Type B pancreatic cell (in vitro differentiated cells): Measurements from ENCODE around the gene VGLL2. TPM values are rescaled to one million over a fixed set of nuclear protein-coding genes. Genes with fewer than 3 reads are reported as not detected.

Source experiments
- DNase-seq: peaks from one replicate; pipeline ENCODE4 v3.0.0; 2021; ENCODE audit warnings: mixed read lengths; ENCODE audit not compliant: unreplicated experiment; ENCODE audit errors: extremely low spot score
- H3K27ac Mint-ChIP-seq: 2 replicates; pipeline ENCODE4 v1.8.0; 2021; ENCODE audit warnings: mild to moderate bottlenecking, mixed read lengths
- H3K27me3 Mint-ChIP-seq: 2 replicates; pipeline ENCODE4 v1.8.0; 2021; ENCODE audit warnings: mixed read lengths
- H3K36me3 Mint-ChIP-seq: 2 replicates; pipeline ENCODE4 v1.8.0; 2021; ENCODE audit warnings: mixed read lengths
- H3K4me1 Mint-ChIP-seq: one replicate; pipeline ENCODE4 v1.8.0; 2021; ENCODE audit warnings: mixed read lengths; ENCODE audit not compliant: unreplicated experiment
- H3K4me3 Mint-ChIP-seq: 2 replicates; pipeline ENCODE4 v1.8.0; 2021; ENCODE audit warnings: mild to moderate bottlenecking, mixed read lengths
- H3K9me3 Mint-ChIP-seq: 2 replicates; pipeline ENCODE4 v1.8.0; 2021; ENCODE audit warnings: mixed read lengths
- total RNA-seq: library from RNA; stranded (reverse); gene quantifications from 2 replicates; pipeline ENCODE4 v1.2.1, GENCODE V29; 2021; ENCODE audit warnings: low replicate concordance
- TF ChIP-seq, protein P1 (sequence below): fragments of 200-600 bp; sonication (generic); conservative IDR thresholded peaks from 2 replicates; pipeline ENCODE4 v1.5.0; 2021; ENCODE audit warnings: antibody characterized with exemption, mild to moderate bottlenecking

Gene VGLL2
- total RNA-seq, 1 donor from 2014 or later, result 3.0 TPM

DNA sequence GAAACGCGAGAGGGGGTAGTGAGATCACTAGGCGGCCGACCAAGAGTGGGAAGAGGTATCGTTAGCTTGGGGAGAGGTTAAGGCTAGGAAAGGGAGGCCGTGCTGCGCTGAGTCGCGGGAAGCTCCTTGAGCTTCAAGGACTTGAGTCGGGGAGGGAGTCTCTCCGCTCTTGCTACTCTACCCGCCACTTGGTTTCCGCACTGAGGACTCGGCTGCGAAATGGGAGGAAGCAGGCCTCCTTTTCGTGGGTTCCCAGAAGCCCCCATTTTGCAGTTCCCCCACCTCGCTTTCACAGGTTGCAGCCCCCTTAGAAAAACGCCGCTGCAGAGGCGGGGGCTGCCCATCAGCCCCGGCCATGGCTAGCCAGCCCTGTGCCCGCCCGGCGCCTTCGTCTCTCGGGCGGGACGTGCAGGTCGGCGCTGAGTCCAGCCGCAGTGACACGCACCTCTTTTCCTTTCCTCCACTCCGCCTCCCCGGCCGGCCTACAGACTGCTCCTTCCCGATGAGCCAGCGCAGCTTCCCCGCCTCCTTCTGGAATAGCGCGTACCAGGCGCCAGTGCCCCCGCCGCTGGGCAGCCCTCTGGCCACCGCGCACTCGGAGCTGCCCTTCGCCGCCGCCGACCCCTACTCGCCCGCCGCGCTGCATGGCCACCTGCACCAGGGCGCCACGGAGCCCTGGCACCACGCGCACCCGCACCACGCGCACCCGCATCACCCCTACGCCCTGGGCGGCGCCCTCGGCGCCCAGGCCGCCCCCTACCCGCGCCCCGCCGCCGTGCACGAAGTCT, 4.9 kb downstream of the VGLL2 start:
- no peaks in the 10 kb centered on the region for H3K36me3 Mint-ChIP-seq
- no peak for DNase-seq
- TF ChIP-seq, protein P1, sequence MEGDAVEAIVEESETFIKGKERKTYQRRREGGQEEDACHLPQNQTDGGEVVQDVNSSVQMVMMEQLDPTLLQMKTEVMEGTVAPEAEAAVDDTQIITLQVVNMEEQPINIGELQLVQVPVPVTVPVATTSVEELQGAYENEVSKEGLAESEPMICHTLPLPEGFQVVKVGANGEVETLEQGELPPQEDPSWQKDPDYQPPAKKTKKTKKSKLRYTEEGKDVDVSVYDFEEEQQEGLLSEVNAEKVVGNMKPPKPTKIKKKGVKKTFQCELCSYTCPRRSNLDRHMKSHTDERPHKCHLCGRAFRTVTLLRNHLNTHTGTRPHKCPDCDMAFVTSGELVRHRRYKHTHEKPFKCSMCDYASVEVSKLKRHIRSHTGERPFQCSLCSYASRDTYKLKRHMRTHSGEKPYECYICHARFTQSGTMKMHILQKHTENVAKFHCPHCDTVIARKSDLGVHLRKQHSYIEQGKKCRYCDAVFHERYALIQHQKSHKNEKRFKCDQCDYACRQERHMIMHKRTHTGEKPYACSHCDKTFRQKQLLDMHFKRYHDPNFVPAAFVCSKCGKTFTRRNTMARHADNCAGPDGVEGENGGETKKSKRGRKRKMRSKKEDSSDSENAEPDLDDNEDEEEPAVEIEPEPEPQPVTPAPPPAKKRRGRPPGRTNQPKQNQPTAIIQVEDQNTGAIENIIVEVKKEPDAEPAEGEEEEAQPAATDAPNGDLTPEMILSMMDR, result no peak
- no peak overlapping the region for H3K27ac Mint-ChIP-seq
- peak overlapping the region; percentile 80 for H3K4me3 Mint-ChIP-seq
- H3K27me3 Mint-ChIP-seq, result peaks cover 97% of the 10 kb centered on the region
- no peaks in the 10 kb centered on the region for H3K9me3 Mint-ChIP-seq
- H3K4me1 Mint-ChIP-seq, result peaks cover 4% of the 10 kb centered on the region

DNA sequence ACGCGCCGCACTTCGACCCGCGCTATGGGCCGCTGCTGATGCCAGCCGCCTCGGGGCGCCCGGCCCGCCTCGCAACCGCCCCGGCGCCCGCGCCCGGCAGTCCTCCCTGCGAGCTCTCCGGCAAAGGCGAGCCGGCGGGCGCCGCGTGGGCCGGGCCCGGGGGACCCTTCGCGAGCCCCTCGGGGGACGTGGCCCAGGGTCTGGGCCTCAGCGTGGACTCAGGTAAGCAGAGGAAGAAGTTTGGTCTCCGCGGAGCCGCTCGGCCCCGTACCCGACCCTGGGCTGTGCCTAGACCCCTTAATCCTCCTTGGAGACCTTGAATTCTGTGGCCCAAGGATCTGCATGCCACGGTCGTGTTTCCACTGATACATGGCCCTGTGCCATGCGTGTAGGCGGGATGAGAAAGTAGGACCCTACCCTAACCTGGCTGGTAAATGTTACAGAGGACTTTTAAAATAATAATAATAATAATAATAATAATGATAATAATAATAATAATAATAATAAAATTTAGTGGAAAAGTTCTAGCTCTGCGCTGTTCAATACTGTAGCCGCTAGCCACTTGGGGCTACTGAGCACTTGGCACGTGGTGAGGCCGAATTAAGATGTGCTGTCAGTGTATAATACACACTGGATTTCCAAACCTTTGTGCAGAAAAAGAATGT, 5.6 kb downstream of the VGLL2 start:
- no peaks in the 10 kb centered on the region for H3K9me3 Mint-ChIP-seq
- no peaks in the 10 kb centered on the region for H3K36me3 Mint-ChIP-seq
- no peak overlapping the region for H3K27ac Mint-ChIP-seq
- H3K27me3 Mint-ChIP-seq, result peaks cover 97% of the 10 kb centered on the region
- DNase-seq, result no peak
- peaks cover 4% of the 10 kb centered on the region for H3K4me1 Mint-ChIP-seq
- TF ChIP-seq, protein P1, result no peak
- peak overlapping the region; percentile 65 for H3K4me3 Mint-ChIP-seq

DNA sequence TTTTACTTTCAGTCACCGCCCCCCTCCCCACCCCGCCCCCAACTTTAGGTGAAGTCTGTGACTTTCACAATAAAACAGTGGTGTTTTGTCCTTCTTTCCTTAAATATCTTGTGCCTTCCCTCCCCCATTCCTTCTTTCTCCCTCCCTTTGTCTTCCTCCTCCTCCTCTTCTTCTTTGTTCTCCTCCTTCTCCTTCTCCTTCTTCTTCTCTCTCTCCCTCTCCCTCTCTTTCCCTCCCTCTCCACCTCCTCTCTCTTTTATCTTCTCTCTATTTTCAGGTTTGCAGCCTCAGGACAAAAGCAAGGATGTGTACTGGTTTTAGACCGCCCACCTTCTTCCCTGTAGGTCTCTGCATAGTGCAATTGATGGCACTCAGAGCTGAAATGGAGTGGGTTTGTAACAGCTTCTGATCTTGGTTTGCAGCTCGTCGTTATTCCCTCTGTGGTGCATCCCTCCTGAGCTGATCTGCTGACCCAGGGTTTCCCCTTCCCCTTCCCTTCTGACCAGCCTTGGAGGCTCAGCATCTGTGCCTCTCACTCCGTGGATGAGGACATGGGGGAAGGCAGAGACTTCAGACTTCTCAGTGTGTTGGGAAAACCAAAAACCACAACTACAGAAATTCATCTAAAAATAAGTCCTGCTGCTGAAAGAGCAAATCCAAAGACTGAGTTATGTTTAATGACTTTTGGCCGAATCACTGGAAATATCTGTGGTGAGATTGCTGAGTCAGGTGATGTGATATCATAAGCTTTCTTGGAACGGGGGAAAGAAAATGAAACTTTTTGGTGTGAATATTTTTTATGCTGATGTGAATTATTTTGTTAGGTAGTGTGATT, 6.9 kb downstream of the VGLL2 start:
- H3K4me1 Mint-ChIP-seq, result peaks cover 4% of the 10 kb centered on the region
- H3K9me3 Mint-ChIP-seq, result no peaks in the 10 kb centered on the region
- H3K4me3 Mint-ChIP-seq, result no peak overlapping the region
- H3K27ac Mint-ChIP-seq, result no peak overlapping the region
- H3K36me3 Mint-ChIP-seq, result no peaks in the 10 kb centered on the region
- H3K27me3 Mint-ChIP-seq, result peaks cover 94% of the 10 kb centered on the region
- no peak for DNase-seq
- TF ChIP-seq, protein P1, result no peak

DNA sequence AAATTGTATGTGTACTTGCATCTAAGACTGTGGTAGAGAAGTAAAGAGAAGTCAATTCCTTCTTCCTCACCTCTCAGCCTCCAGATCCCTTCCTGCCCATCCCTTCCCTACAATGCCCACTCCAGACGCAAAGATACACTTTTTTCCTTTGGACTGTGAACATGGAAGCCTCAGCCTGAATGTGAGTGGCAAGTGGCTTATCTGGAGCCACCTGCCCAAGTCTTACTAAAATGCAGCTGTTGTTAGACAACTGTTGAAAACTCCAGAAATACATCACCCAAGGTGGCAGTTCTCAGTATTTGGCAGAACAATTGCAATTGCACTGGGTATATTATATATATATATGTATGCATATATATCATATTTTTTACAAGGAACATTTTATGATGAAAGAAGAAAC, 7.5 kb downstream of the VGLL2 start:
- Mint-ChIP-seq H3K9me3 (no peaks in the 10 kb centered on the region), H3K27me3 (peaks cover 90% of the 10 kb centered on the region), H3K4me3 (no peak overlapping the region), H3K27ac (no peak overlapping the region), H3K4me1 (peaks cover 4% of the 10 kb centered on the region), H3K36me3 (no peaks in the 10 kb centered on the region)
- TF ChIP-seq, protein P1, result no peak
- DNase-seq, result no peak

DNA sequence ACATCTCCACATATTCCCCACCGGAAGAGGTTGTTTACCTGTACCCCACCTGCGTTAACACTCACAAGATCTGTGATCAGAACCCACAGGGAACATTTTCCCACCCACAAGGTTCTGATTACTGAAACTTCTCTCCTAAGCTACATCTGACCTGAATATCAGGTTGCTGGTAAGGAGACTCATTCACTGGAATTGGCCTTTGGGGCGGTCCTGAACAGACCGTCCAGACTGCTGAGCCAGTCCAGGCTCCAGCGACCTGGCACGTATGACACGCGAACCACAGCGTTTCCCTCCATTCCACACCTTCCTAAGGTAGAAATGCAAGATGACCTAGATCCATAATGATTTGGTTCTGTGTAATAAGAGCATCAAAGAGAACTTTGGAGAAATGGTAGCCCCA, 9.8 kb downstream of the VGLL2 start:
- Mint-ChIP-seq H3K36me3 (no peaks in the 10 kb centered on the region), H3K4me3 (no peak overlapping the region), H3K27ac (no peak overlapping the region), H3K9me3 (no peaks in the 10 kb centered on the region), H3K27me3 (peaks cover 79% of the 10 kb centered on the region), H3K4me1 (no peaks in the 10 kb centered on the region)
- DNase-seq, result no peak
- TF ChIP-seq, protein P1, result no peak
